H1 (cell line): ENCODE results near the gene PNCK.

Experiments
- BCL11A ChIP-seq, 2 experiments: IDR thresholded peaks; one replicate each; pipeline ENCODE4 v1.6.1; 2011; ENCODE audit warnings: low read depth in 2 of 2, low read length in 2 of 2, mild to moderate bottlenecking in 2 of 2
- GABPA ChIP-seq: IDR thresholded peaks from 2 replicates; pipeline ENCODE4 v1.6.1; 2011; ENCODE audit warnings: mild to moderate bottlenecking, low read length, moderate library complexity, borderline replicate concordance; ENCODE audit not compliant: insufficient read depth
- JUN ChIP-seq: IDR thresholded peaks from 2 replicates; pipeline ENCODE4 v1.6.1; 2011; ENCODE audit warnings: low read depth, mild to moderate bottlenecking, improper control_type of control experiment, low read length
- MAFK ChIP-seq: IDR thresholded peaks from 2 replicates; pipeline ENCODE4 v1.6.1; 2012; ENCODE audit warnings: low read depth, mild to moderate bottlenecking, improper control_type of control experiment, low read length
- POLR2A ChIP-seq, 2 experiments: IDR thresholded peaks; 1 replicate in 1 of 2; 2 replicates in 1 of 2; pipeline ENCODE4 v1.6.1; 2011; ENCODE audit warnings: low read depth in 2 of 2, low read length in 2 of 2, mild to moderate bottlenecking in 2 of 2; ENCODE audit errors: control extremely low read depth in 1 of 2
- SP1 ChIP-seq: IDR thresholded peaks from 2 replicates; pipeline ENCODE4 v1.6.1; 2011; ENCODE audit warnings: low read depth, low read length
- SP4 ChIP-seq: IDR thresholded peaks from 2 replicates; pipeline ENCODE4 v1.6.1; 2012; ENCODE audit warnings: low read length, inconsistent platforms
- SUZ12 ChIP-seq: fragments of 200-600 bp; sonication (generic); IDR thresholded peaks from 2 replicates; pipeline ENCODE4 v1.6.1; 2012; ENCODE audit warnings: mild to moderate bottlenecking, inconsistent platforms, low read length, moderate library complexity, mixed read lengths
- TF ChIP-seq, protein P1 (sequence below), 3 experiments: IDR thresholded peaks; 1 replicate in 2 of 3; 2 replicates in 1 of 3; pipeline versions ENCODE4 v1.5.1 to v1.6.1; 2011; ENCODE audit warnings: low read length in 3 of 3, mild to moderate bottlenecking in 3 of 3, inconsistent platforms in 2 of 3, low read depth in 1 of 3, moderate library complexity in 1 of 3; ENCODE audit not compliant: insufficient read depth in 1 of 3; ENCODE audit errors: control extremely low read depth in 1 of 3
- TF ChIP-seq, protein P2 (sequence below): IDR thresholded peaks from 2 replicates; pipeline ENCODE4 v1.6.1; 2012; ENCODE audit warnings: inconsistent platforms

DNA sequence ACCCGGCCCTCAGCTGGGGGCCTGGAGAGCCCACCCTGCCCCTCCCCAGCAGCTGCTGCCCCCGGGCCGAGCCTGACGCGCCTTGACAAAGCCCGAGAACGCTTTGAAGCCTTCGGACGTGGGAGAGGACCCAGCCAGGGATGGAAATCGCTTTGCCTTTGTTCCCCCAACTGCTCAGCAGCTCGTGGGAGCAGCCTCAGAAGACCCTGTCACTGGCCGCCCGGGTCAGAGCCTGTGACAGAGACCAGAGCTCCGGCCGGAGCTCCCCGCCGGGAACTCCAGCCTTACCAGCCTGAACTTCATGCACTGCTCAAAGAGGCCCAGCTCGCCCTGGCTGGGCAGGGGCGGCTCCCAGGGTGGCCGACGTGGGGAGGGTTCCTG, 11.5 kb upstream of the PNCK start:
- no peak for TF ChIP-seq MAFK
- no peak for TF ChIP-seq SUZ12
- TF ChIP-seq, protein P1, sequence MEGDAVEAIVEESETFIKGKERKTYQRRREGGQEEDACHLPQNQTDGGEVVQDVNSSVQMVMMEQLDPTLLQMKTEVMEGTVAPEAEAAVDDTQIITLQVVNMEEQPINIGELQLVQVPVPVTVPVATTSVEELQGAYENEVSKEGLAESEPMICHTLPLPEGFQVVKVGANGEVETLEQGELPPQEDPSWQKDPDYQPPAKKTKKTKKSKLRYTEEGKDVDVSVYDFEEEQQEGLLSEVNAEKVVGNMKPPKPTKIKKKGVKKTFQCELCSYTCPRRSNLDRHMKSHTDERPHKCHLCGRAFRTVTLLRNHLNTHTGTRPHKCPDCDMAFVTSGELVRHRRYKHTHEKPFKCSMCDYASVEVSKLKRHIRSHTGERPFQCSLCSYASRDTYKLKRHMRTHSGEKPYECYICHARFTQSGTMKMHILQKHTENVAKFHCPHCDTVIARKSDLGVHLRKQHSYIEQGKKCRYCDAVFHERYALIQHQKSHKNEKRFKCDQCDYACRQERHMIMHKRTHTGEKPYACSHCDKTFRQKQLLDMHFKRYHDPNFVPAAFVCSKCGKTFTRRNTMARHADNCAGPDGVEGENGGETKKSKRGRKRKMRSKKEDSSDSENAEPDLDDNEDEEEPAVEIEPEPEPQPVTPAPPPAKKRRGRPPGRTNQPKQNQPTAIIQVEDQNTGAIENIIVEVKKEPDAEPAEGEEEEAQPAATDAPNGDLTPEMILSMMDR (IDR thresholded peaks at IDR 0.05; ENCODE audit: control extremely low read depth in 1 of 3, insufficient read depth in 1 of 3, low read depth in 1 of 3, low read length in 3 of 3): no peak
- no peak for TF ChIP-seq POLR2A (IDR thresholded peaks at IDR 0.05; ENCODE audit: control extremely low read depth in 1 of 2, low read depth in 2 of 2, low read length in 2 of 2)
- no peak for TF ChIP-seq SP1
- TF ChIP-seq JUN: no peak
- TF ChIP-seq, protein P2, sequence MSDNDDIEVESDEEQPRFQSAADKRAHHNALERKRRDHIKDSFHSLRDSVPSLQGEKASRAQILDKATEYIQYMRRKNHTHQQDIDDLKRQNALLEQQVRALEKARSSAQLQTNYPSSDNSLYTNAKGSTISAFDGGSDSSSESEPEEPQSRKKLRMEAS: no peak
- no peak for TF ChIP-seq SP4
- no peak for TF ChIP-seq BCL11A (IDR thresholded peaks at IDR 0.05; ENCODE audit: low read depth in 2 of 2, low read length in 2 of 2)
- no peak for TF ChIP-seq GABPA
